HG02852 (cell line): ENCODE measurements around the gene CEL.
"Not testable (repeated sequence)": the region's sequence is repeated elsewhere in the genome, so short reads cannot be mapped to it uniquely, and the experiment has no call there.

ENCODE experiments used
- ATAC-seq: cut with Tn5 transposase; IDR thresholded peaks from one replicate; pipeline ENCODE4 v1.9.1; 2021; ENCODE audit warnings: mild to moderate bottlenecking, moderate library complexity; ENCODE audit not compliant: unreplicated experiment

CEL gene

DNA sequence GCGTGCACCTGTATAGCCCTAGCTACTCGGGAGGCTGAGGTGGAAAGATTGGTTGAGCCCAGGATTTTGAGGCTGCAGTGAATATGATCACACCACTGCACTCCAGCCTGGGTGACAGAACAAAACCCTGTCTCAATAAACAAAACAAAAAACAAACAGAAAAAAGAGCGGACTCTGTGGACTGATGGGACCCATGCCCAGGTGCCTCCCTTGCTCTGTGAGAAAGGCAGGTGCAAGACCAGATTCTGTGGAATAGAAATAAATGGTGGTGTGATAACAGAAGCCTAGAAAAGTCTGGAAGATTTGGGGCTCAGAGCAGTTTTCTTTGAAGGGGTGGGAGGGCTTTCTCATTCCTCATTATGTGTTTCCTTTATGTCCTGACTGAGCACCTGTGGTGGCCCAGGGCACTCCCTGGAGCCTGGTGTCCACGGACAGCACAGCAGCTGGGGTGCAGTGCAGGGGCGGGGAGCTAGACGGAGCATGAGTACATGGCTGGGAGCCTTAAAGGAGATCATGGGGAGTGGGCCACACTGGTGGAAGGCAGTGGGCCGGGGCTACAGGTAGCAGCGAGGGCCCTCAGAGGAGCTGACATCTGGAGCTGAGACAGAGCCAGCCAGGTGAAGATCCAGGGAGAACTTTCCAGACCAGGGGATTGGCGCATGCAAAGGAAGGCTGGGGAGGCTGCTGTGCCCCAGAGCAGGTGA is 15.4 kb upstream of the CEL start:
- ATAC-seq, result no peak

DNA sequence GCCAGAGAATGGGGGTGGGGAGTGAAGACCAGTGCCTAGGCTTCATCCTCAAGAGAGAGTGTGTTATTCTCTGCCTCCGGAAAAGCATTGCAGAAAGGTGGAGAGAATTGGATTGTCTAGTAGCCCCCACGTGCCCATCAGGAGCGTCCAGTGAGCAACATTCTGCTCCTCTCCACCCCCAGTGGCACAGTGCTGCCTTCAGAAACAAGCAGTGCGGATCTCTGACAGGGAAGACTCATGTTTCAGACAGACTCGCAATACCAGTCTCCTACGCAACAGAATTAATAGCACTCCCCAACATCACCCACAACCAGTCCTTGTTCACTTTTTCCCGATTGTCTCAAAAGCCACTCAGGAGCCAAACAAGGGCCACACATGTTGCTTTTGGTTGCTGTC is 14.9 kb upstream of the CEL start:
- no peak for ATAC-seq

DNA sequence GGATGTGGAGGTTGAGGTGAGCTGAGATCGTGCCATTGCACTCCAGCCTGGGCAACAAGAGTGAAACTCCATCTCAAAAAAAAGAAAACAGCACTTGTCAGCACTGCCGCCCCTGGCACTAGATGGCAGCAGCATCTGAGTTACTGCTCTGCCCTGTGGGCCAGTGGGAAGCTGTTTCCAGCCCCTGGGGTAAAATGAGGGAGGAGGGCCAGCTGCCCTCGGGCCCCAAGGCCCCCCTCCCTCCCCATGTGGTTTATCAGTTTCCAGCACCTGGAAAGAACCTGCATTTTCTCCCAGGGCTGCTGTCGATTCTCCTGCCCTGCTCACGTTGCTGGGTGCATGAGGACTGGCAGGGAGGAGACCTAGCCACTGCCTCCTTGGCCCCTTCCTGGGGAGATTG is 13.2 kb upstream of the CEL start:
- no peak for ATAC-seq

DNA sequence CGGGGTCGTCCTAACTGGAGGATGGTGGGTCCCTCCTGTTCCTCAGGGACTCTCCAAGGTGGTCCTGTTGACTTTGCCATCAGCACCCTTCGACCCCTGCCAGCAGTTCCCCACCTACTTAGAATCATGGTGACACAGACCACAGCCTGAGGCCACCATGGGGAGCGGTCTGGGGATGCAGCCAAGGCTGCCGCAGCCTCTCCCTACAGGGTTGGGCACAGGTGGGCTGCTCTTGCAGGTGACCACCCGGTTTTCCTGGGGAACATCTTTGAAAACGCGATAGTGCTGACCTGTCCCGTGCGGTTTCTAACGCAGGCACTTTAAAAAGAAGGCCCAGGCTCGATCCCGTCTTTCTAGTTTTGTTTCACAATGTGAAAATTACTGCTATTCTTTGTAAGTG is 12.7 kb upstream of the CEL start:
- no peak for ATAC-seq

DNA sequence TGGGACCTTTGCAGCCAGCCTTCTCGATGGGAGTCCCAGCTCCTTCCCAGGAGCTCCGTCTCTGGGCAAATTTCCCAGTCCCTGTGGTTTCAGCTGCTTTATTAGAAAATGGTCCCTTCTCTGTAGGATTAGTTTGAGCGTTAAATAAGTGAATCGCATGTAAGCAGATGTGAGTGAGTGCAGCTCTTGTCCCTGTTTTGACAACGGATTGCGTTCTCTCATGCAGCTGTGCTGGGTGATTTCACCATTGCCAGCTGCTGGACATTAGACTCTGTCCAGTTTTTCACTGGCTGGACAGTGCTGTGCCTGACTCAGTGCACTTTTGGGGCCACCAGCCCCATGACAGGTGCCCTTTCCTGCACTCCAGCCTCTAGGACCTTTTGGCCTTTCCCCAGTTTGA is 11.6 kb upstream of the CEL start:
- ATAC-seq, result no peak

DNA sequence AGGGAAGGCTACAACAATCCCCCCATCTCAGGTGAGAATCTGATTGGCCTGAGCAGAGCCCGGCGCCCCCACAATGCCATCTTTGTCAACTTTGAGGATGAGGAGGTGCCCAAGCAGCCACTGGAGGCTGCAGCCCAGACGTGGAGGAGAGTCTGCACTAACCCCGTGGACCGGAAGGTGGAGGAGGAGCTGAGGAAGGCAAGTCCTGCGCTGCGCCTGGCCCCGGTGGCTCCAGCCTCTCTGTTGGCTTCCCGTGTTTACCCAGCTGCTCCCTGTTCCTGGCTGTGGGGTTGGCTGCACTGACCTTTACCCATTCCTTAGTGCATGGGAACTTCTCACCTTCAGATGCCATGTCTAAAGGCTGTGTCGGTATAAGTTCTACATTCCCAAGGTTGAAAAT is 11.0 kb upstream of the CEL start:
- no peak for ATAC-seq

DNA sequence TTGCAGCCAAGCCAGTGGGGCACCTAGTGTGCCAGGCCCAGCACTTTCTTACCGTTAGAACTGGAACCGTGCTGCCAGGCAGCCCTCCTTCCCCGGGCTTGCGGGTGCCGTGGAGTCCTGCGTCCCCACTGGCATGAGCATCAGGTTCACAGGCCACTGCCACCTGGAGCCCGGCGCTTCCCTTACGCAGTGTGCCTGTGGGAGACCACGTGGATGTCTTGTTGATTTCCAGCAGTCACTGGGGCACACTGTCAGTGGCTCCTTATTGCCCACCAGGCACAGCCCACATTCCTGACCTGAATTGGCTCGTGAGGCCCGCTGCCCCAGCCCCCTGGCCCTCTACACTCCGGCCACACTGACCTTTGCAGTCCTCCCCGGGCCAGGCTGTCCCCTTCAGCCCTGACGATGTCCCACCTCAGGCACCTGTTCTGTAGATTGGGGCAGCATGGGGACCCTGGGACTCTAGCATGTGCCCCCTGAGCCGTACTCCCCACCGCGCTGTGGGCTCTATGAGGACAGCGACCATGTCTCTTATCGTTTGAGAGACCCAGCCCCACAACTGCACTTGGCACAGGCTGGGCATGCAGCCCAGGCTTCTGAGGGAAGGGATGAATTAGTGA is 10.4 kb upstream of the CEL start:
- no peak for ATAC-seq

DNA sequence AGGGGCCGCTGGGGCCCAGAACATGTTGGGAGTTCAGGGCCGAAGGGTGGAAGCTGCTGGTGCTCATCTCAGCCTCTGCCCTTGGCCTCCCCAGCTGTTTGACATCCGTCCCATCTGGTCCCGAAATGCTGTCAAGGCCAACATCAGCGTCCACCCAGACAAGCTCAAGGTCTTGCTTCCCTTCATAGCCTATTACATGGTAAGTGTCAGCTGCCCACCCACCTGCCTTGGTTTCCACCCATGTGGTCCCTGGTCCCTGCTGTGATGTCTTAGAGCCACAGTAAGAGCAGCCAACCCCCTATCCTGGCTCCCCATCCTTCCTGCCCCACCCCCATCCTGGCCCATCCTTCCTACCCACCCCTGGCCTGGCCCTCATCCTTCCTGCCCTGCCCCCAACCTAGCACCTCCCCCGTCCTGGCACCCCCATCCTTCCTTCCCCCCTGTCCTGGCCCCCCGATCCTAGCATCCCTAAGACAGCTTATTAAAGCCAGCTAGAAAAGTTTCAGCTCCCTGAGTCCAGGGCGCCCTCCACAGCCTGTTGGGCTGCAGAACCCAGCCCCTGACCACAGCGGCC is 9.7 kb upstream of the CEL start:
- no peak for ATAC-seq

DNA sequence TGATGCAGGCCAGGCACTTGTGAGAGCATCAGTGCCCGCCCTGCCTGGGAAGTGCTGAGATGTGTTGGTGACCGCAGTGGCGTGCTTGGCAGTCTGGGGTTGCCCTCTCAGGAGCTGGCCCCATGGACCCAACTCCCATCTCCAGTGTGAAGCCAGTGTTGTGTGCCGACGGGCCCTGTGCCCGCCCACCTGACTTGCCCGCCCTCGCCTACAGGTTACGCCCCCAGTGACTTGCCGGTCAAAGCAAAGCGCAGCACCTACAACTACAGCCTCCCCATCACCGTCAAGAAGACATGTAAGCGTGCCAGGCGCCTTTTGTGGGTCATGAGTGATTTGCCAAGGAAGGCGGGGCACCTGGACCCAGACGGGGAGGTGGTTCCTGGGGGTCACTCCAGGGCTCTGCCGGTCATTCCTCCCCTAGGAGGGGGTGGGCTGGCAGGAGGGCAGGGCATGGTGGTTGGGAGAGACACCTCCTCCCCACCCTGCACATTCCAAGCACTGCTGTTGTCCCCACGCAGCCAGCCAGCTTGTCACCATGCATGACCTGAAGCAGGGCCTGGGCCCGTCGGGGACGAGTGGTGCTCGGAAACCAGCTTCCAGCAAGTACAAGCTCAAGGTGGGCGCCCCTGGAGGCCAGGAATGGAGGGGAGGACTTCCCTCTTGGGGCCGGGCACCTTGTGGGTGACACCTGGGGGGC is 7.4 kb upstream of the CEL start:
- ATAC-seq, result no peak

DNA sequence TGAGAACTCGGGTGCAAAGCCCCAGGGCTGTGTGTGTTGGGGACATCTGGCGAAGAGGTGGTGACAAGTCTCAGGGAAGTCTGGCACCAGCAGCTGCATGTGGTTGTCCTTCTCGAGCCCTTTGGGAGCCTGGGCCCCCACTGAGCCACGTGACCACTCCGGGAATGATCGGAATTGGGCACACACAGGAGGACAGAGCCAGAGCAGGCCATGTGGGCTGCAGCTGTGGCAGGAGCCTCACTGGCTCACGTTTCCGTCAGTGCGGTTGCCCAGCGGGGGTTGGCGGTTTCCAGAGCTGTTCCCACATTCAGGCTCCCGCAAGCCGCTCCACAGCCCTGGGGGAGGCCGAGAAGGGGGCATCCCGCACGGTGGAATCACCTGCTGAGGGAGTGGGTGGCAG is 6.8 kb upstream of the CEL start:
- no peak for ATAC-seq

DNA sequence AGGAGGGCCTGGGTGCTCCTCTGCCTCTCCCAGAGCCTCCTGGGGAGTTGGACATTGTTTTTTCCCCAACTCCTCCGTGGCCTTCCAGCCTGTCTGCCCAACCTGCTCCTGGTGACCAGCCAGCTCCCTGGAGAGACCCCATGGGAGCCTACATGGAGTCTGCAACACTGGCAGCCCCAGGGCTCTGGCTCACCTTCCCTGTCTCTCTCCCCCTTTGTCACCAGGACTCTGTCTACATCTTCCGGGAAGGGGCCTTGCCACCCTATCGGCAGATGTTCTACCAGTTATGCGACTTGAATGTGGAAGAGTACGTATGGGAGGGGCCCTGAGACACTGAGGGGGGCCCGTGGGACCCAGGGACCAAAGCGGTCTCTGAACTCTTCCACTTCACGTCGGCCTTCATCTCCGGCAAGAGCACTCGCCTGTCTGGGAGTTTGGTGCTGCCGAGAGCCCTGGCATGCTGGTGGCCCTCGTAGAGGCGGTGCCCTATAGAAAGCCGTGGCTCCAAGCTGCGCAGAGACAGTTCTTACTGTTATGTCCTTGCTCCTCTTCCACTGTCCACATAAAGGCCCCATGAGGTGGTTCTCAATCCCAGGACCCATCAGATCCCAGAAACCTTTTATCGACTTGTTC is 5.9 kb upstream of the CEL start:
- ATAC-seq, result no peak

DNA sequence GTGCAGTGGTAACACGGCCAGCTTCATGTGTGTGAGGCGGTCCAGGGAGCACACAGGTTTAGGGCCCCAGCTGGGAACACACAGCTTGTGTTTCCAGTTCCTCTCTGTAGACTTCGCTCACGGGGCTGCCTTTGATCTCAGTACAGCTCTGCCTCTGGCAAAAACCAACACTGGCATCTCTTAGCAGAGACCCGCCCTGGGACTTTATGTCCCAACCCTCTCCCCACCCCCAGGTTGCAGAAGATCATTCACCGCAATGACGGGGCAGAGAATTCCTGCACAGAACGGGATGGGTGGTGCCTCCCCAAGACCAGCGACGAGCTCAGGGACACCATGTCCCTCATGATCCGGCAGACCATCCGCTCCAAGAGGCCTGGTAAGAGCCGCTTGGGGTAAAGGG is 5.2 kb upstream of the CEL start:
- ATAC-seq, result no peak

DNA sequence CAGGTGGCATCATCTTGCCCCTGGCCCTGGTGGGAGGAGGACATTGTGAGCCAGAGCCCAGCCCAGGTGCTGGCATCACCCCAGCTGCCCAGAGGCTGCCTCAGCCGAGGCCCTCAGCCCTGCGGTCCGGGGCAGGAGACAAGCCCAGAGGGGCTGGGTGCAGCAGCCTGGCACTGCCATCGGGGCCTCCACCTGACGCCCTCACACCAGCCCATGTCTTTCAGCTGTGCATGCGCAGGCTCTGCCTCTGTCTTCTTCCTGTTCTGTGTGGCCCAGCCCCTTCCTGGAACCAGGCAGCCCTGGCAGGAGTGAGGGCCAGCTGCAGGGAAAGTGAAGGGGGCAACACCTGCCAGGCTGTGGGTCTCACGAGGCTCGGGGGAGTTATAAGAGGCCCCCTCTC is 4.8 kb upstream of the CEL start:
- no peak for ATAC-seq

DNA sequence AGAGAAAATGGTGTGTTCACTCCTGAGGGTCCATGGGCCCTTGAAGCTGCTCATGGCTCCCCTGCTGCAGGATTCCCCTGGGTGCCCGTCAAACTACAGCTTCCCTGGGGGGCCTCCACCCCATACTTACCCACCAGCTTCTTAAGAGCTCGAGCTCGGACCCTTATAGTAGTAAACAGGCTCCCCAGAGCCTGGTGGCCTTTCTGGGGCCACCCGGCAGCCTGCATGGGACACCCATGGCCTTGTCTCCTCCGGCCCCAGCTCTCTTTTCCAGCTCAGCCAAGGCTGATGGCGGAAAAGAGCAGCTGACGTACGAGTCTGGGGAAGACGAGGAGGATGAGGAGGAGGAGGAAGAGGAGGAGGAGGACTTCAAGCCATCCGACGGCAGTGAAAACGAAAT is 4.2 kb upstream of the CEL start:
- no peak for ATAC-seq

DNA sequence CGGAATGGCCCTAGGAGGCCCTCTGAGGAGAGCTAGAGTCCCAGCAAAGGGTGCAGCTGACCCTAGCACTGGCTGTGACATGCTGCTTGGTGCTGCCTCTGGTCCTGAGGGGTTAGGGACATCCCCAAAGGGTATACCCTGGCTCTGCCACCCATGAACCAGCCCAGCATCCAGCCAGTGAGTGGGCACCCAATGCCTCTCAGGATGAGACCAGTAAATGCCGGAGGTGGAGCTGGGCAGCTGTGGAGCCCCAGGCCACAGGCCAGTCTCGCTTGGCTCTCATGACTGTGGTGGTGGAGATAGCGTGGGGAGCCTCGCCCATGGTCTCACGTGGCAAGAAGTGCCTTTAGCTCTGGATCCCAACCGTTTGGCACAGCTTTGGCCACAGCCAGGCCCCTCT is 3.7 kb upstream of the CEL start:
- no peak for ATAC-seq

DNA sequence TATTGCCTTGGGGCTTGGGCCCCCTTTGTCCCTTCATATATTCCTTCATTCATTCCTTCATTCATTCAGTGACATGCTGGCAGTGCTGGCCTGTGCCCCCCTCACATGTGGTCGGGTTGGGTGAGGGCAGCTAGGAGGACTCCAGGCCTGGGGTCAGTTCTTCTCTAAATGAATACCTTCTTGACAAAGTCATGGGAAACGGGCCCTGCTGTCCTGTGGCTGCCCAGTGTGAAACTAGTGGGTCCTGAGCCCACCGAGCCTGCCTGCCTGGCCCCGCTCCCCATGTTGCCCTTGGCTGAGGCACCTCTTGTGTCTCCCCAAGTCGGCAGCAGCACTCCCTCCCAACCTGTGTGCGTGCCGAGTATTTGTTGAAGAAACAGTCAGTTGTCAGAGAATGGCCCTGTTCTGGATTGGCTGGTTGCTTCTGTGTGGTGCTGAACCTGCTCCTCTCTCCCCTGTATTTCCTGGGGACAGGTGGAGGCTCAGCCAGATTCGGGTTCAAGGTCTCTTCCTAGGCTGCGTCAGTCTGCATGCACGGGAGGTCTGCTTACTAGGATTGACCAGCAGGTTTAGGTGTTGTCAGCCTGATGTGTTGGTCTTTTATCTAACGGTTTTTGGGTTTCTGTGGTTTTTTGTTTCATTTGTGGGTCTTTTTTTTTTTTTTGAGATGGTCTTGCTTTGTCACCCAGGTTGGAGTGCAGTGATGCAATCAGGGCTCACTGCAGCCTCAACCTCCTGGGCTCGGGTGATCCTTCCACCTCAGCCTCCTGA is 3.0 kb upstream of the CEL start:
- ATAC-seq, result no peak

DNA sequence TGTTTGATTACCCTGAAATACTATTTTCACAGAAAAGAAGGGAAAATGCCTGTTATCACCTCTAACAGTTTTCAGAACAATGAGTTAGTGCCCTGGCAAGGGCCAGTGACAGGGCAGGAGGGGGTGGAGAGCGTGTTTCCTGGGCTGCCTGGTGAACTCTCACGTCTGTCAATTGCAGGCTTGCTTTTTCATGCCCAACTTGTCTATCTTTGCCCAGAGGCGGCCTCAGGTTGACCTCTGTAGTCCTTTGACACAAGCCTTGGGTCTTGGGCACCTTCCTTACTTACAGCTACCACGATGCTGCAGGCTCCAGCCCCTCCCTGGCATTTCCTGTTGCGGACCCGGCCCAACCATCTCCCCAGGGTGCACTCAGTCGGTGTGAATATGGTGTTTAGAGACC is 2.2 kb upstream of the CEL start:
- no peak for ATAC-seq

DNA sequence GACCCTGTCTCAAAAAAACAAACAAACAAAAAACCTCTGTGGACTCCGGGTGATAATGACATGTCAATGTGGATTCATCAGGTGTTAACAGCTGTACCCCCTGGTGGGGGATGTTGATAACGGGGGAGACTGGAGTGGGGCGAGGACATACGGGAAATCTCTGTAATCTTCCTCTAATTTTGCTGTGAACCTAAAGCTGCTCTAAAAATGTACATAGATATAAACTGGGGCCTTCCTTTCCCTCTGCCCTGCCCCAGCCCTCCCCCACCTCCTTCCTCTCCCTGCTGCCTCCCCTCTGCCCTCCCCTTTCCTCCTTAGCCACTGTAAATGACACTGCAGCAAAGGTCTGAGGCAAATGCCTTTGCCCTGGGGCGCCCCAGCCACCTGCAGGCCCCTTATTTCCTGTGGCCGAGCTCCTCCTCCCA is 1.4 kb upstream of the CEL start:
- ATAC-seq, result no peak

DNA sequence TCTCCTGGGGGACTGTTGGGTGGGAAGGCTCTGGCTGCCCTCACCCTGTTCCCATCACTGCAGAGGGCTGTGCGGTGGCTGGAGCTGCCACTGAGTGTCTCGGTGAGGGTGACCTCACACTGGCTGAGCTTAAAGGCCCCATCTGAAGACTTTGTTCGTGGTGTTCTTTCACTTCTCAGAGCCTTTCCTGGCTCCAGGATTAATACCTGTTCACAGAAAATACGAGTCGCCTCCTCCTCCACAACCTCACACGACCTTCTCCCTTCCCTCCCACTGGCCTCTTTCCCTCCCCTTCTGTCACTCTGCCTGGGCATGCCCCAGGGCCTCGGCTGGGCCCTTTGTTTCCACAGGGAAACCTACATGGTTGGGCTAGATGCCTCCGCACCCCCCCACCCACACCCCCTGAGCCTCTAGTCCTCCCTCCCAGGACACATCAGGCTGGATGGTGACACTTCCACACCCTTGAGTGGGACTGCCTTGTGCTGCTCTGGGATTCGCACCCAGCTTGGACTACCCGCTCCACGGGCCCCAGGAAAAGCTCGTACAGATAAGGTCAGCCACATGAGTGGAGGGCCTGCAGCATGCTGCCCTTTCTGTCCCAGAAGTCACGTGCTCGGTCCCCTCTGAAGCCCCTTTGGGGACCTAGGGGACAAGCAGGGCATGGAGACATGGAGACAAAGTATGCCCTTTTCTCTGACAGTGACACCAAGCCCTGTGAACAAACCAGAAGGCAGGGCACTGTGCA is 590 bp upstream of the CEL start:
- ATAC-seq, result not testable (repeated sequence)

DNA sequence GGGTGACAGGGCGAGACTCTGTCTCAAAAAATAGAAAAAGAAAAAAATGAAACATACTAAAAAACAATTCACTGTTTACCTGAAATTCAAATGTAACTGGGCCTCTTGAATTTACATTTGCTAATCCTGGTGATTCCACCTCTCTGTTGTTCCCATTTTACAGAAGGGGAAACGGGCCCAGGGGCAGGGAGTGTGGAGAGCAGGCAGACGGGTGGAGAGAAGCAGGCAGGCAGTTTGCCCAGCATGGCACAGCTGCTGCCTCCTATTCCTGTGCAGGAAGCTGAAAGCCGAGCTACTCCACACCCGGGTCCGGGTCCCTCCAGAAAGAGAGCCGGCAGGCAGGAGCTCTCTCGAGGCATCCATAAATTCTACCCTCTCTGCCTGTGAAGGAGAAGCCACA is 788 bp downstream of the CEL start:
- not testable (repeated sequence) for ATAC-seq
